Limb (tissue), 2 donors: Measurements from ENCODE around the gene TAF1L.
A peak's percentile ranks its signal among the peaks of the same experiment; 100 is the strongest.

Source experiments
- DNase-seq, 2 donors: peaks; one replicate each; pipeline ENCODE4 v3.0.0-alpha.2; 2016; ENCODE audit errors: extremely low spot score in 2 of 2

TAF1L gene

GRCh38 chr9:32596096-32596865 lies 39.2 kb downstream of the TAF1L start:
- DNase-seq = no peak

DNA sequence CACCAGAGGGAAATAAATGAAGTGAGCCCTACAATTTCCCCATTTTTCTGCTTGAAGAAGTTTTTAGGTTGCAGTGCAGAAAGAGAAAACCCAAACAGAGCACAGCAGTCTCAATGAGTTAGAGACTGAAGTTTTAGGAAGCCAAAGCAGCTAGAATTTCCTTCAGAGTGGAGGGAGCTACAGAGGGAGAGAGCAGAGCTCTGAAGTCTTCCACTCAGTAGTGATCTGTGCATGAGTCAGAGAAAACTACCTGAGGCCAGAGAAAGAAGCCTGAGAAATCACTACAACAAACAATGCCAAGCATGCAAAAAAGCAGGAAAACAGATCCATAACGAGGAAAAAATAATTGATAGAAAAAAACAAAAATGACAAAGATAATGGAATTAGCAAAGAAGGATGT lies 44.6 kb downstream of the TAF1L start:
- no peak for DNase-seq

GRCh38 chr9:32590476-32590875 lies 45.0 kb downstream of the TAF1L start:
- no peak for DNase-seq

DNA sequence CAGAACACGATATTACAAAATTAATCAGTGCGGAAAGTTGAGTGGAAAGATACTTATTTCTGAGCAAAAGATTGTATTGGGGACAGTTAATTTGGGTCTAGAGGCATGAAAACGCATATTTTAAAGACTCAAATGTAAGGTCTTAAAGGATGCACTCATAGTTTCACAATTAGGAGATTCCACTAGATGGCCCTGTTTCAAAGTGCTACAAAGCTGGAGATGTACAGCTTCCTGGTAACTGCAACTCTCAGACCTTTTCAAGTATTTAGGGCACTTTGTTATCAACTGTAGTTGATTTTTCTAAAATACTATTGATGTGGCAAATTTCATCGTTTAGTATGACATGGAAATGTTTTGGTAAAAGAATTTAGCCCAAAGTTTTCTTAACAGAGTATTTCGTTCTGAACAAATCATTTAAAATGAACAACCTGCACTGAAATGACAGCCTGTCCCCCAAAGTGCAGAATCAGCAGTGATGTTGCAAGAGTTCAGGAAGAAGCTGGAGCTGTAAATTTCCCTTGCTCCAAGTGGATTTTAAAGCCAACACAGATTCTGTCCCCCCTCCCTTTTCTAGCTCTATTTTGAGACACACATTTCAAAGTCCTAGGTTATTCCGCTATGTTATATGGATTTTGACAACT lies 46.3 kb downstream of the TAF1L start:
- DNase-seq = peak in 1 of 2 donors; percentile 51

DNA sequence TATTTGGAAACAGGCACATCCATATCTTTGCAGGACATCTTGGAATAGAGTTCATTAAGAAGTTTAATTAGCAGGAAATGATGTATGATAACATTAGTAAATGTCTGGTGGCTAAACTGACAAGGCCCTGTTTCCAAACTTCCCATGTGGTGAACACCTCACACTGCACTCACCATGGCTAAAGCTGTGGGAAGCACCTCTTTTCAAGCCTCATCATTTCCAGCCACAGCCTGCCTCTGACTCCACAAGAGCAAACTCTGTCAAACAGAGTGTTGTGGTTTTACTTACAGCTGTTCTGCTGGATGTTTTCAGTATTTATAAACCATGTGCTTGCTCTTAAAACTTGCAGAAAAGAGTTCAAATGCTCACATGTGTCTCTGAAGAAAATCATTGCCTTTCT lies 47.6 kb downstream of the TAF1L start:
- no peak for DNase-seq

DNA sequence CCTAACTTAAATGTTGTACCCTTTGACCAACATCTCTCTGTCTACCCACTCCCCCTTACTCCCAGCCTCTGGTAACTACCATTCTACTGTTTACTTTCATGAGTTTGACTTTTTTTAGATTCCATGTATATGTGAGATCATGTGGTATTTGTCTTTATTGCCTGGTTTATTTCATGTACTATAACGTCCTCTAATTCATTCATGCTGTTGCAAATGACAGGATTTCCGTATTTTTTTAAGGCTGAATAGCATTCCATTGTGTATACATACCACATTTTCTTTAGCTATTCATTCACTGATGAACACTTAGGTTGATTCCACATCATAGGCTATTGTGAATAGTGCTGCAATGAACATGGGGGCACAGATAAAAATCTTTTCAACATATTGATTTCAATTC lies 50.7 kb downstream of the TAF1L start:
- no peak for DNase-seq

GRCh38 chr9:32581512-32582143 lies 53.8 kb downstream of the TAF1L start:
- DNase-seq = peak; percentile 37 to 50

DNA sequence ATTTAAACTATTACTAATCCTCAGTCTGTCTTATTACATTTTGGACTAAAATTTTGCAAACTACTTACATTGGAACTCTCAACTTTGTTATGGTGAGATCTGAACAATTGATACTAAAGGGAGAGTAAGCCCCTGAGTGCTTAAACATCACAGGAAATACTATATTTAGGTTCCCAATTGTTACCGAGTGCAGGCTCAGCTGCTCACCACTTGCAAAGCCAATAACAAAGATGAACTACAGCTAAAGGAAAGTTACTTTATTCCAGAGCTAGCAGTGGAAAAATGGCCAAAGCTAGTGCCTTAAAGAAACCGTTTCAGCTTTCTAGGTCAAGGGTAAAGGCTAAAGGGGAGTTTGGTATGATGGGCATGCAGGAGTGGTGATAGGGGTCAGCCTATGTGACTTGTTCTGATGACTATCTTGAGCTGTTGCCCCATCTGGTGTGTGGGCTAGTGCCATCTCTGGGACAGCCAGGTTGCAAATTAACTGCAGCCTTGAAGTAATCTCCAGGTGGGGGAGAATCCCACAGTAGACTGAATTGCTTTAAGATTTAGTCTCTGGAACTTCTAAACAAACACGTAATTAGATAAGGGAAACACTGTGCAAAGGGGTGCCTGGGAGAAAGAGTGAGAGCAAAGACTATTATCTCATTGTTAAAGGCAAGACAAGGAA lies 54.7 kb downstream of the TAF1L start:
- no peak for DNase-seq

DNA sequence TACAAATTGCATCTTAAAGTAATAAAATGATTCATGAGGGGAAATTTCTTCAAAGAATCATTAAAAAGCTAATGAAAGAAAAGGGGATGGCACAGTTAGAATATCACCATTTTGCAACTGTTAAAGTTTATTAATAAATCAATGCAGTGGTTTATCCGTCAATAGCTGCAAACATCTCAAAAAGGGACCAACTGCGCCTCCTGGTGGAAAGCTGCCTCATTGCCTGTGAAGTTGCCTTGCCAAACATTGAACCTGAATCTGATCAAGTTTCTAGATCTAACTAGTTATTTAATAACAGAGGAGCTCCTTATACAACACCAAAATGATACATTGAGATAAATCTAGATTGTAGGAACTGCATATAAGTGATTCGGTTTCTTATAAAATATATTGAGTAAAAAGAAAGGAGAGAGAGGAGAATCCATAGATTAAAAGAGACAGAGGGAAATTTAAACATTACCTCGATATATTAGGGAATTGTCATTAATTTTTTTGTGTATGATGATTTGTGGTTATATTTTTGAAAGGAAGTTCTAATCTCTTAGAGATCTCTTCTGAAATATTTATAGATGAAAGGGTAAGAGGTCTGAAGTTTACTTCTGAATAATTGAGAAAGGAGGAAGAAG lies 55.6 kb downstream of the TAF1L start:
- peak; percentile 54 to 81 for DNase-seq
